ENCODE data around the gene SNAP25.

SNAP25 gene

DNA sequence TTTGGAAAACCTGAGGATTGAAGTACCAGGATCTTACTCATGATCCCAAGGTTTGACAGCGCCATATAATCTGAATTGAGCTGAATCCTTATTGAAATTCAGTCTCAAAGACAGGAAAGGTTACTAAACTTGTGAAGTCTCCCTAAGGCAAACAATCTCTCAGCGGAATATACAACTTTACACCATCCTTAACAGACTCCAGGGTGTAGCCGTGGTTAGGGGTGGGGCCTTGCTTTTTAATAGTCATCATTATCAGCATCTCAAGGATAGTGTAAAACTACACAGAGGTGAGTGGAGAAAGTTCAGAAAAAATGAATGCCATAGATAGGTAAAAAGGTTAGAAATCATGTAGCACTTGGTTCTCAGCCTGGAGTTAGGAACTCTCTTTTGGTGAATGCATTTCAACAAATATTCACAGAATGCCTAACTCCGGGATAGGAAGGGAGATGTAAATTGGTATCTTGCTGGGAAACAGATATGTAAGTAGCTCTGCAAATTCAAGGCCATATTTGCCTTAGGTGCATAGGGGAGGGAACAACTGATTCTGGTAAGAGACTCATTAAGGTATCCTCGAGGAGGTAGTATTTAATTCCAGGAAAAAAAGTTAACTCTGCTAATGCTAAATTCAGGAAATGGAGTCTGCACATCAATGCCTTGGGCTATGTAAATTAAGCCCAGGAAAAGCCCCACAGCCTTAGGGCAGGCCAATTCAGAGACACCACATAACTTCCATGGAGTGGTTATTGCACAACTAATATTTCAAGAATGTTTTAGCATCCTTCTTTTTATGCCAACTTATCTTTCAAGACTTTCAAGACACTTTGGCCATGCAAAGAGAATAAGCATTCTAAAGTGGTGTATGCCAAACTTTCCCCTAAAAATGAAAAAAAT lies 61.6 kb downstream of the SNAP25 start:
- H3K27ac ChIP-seq, result no peak overlapping the region
- ChIA-PET POLR2A (ENCODE audit: low non-redundant PET) (no interaction called here), CTCF (interaction anchor here (0.5 kb wide), 1 partner anchor 301 kb away, joined by 4 read pairs; no protein-coding TSS in a partner anchor)
- no peak for DNase-seq (ENCODE audit: low spot score)
- TF ChIP-seq, protein P1, sequence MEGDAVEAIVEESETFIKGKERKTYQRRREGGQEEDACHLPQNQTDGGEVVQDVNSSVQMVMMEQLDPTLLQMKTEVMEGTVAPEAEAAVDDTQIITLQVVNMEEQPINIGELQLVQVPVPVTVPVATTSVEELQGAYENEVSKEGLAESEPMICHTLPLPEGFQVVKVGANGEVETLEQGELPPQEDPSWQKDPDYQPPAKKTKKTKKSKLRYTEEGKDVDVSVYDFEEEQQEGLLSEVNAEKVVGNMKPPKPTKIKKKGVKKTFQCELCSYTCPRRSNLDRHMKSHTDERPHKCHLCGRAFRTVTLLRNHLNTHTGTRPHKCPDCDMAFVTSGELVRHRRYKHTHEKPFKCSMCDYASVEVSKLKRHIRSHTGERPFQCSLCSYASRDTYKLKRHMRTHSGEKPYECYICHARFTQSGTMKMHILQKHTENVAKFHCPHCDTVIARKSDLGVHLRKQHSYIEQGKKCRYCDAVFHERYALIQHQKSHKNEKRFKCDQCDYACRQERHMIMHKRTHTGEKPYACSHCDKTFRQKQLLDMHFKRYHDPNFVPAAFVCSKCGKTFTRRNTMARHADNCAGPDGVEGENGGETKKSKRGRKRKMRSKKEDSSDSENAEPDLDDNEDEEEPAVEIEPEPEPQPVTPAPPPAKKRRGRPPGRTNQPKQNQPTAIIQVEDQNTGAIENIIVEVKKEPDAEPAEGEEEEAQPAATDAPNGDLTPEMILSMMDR (conservative IDR thresholded peaks at IDR 0.05; ENCODE audit: low read depth), result no peak

DNA sequence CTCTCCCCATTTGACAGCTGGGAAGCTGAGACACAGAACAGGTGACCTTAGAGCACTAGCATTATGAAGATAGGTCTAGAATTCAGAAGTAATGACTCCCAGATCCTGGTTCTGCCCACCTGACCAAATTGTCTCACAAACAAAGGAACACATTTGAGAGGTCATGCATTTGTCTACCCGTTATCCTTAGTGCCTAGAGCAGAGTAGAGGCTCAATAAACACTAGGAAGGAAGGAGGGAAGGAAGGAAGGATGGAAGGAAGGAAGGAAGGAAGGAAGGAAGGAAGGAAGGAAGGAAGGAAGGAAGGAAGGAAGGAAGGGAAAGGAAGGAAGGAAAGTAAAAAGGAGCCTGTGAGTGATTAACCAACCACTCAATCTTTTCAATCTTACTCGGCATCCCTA lies 63.3 kb downstream of the SNAP25 start:
- DNase-seq (ENCODE audit: low spot score), result no peak
- TF ChIP-seq, protein P1 (conservative IDR thresholded peaks at IDR 0.05; ENCODE audit: low read depth), result no peak
- ChIA-PET POLR2A (ENCODE audit: low non-redundant PET) (no interaction called here), CTCF (no interaction called here)
- H3K27ac ChIP-seq, result no peak overlapping the region

DNA sequence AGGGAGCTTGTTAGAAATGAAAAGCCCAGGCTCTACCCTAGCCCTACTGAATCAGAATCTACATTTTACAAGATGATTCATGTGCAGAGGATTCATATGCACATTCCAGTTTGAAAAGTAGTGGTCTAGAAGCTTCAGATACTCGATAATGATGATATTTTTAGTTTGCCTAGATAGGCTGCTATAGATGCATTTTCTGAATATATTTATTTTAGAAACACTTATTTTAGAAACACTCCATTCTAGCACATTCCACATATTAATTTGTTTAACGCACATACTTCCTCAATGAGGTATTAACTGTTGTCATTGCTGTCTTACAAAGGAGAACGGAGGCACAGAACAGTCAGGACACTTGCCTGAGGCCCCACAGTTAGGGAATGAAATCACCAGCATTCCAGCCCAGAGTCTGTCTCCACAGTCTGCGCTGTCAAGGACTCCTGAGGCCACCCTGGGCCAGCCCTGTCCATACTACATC lies 64.4 kb downstream of the SNAP25 start:
- TF ChIP-seq, protein P1 (conservative IDR thresholded peaks at IDR 0.05; ENCODE audit: low read depth), result no peak
- no peak for DNase-seq (ENCODE audit: low spot score)
- CTCF ChIA-PET, result no interaction called here
- POLR2A ChIA-PET (ENCODE audit: low non-redundant PET), result no interaction called here
- H3K27ac ChIP-seq, result no peak overlapping the region

DNA sequence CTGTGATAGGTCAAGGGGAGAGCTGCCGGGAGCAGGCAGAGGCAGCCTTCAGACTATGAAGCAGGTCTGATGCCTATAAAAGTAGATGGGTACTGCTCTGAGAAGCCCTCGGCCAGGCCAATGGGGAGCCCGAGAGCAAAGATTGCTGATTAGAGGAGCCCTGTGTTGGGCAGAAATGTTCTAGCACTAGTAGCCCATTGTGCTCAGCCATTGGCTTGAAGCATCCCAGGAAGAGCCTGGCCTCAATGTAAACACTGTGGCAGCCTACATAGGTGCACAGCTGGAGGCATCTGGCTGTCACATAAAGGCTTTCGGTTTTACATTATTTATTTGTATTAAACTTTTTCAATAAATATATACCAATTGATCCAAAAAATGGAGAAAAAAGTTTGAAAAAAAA lies 67.7 kb downstream of the SNAP25 start:
- POLR2A ChIA-PET (ENCODE audit: low non-redundant PET), result no interaction called here

DNA sequence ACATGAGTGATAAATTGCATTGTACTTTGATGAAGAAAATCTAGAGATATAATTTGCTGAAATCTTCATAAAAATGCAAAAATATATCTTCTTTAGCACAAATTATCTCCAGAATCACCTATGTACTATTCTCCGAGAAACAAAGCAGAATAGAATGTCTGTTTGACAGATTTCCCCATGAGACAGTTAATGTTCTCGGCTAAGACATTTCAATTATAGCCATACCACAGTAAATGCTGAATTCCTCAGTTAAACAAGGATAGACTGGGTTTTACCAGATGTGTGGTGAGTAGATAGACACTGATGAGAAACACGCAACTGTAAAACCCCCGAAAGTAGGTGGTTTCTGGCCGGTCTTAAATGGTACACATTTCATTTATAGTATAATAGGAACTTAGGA lies 69.8 kb downstream of the SNAP25 start:
- CTCF ChIA-PET, result interaction anchor here (0.6 kb wide), 1 partner anchor 274 kb away, joined by 3 read pairs; no protein-coding TSS in a partner anchor
- DNase-seq (ENCODE audit: low spot score), result no peak
- H3K27ac ChIP-seq, result no peak overlapping the region
- TF ChIP-seq, protein P1 (conservative IDR thresholded peaks at IDR 0.05; ENCODE audit: low read depth), result no peak
- POLR2A ChIA-PET (ENCODE audit: low non-redundant PET), result no interaction called here

More for the DNA sequence above, 67.7 kb downstream of the SNAP25 start:
- H3K27ac ChIP-seq, result no peak overlapping the region
- TF ChIP-seq, protein P1 (conservative IDR thresholded peaks at IDR 0.05; ENCODE audit: low read depth), result no peak
- DNase-seq (ENCODE audit: low spot score), result no peak
- CTCF ChIA-PET, result no interaction called here

DNA sequence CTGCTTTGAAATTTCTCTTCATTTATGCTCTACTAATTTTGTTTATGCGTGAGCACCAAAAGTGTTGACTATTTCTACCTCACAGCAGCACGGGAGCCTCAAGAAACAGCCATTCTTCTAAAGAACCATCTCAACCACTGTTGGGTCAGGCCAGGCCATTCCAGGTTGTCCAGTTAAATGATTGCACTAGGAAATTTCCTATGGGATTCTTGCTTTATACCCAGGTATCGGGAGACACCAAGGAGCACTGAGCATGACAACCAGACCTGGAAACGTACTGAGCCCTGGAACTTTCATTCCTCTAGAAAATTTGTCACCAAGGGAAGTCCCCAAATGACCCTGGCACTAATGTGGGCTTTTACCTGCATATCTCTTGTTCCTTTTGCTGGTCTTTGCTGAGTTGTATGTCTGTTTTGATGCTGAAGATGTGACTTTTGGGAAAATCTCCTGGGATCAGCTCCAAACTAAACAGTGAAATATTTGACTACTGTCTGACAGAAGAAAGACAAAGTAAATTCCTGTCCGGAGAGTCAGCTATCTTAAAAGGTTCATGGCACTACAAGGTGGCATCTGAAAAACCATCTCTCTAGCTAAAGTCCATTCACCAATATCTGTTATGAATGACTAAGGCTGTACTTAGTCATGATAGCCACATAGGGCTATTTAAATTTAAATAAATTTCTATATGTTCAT lies 70.5 kb downstream of the SNAP25 start:
- DNase-seq (ENCODE audit: low spot score), result no peak
- H3K27ac ChIP-seq, result no peak overlapping the region
- CTCF ChIA-PET, result interaction anchor here (0.6 kb wide), 2 partner anchors 62 to 274 kb away, joined by 3 read pairs; no protein-coding TSS in a partner anchor
- TF ChIP-seq, protein P1 (conservative IDR thresholded peaks at IDR 0.05; ENCODE audit: low read depth), result no peak
- POLR2A ChIA-PET (ENCODE audit: low non-redundant PET), result no interaction called here

All from RWPE1 (cell line).